ENCODE data around the gene TPM3. TPM values are rescaled to one million over a fixed set of nuclear protein-coding genes. Genes with fewer than 3 reads are reported as not detected.
"Not testable (repeated sequence)": the region's sequence is repeated elsewhere in the genome, so short reads cannot be mapped to it uniquely, and the experiment has no call there.

TPM3 gene
- total RNA-seq, 4 donors from 2014 or later, result 156 to 192 (median 181) TPM

- Histone ChIP-seq H3K36me3 (peaks cover 39% of the 10 kb centered on the region), H3K27me3 (no peaks in the 10 kb centered on the region), H3K9me3 (no peaks in the 10 kb centered on the region), H3K4me3 (no peak within 1 kb of the TSS), H3K27ac (peak within 1 kb of the TSS; percentile 59), H3K4me1 (peaks cover 21% of the 10 kb centered on the region)
- TF ChIP-seq CTCF (IDR thresholded peaks at IDR 0.05) (no peak), POLR2AphosphoS5 (IDR thresholded peaks at IDR 0.05) (no peak), POLR2A (IDR thresholded peaks at IDR 0.05) (no peak), EP300 (IDR thresholded peaks at IDR 0.05) (no peak)
- 78% methylated on average over 29 of the region's 29 CpGs for WGBS
- DNase-seq (ENCODE audit: low spot score in 2 of 2), result no peak
Observed at GRCh38 chr1:154154534-154155191, 37.2 kb downstream of the TPM3 start, which contains the start of gene NUP210L. TSS of gene NUP210L (minus strand) at chr1:154155073.

- no peak for DNase-seq (ENCODE audit: low spot score in 2 of 2)
- no peak overlapping the region for H3K27ac ChIP-seq
- WGBS, result 98% methylated on average over 6 of the region's 6 CpGs
Observed at GRCh38 chr1:154154053-154154452, 37.8 kb downstream of the TPM3 start.

GRCh38 chr1:154151311-154151710, 40.6 kb downstream of the TPM3 start:
- Histone ChIP-seq H3K36me3 (peaks cover 10% of the 10 kb centered on the region), H3K27ac (no peak overlapping the region), H3K4me3 (no peak overlapping the region), H3K4me1 (peaks cover 8% of the 10 kb centered on the region), H3K9me3 (no peaks in the 10 kb centered on the region), H3K27me3 (no peaks in the 10 kb centered on the region)
- TF ChIP-seq CTCF (IDR thresholded peaks at IDR 0.05) (no peak), POLR2A (IDR thresholded peaks at IDR 0.05) (no peak), POLR2AphosphoS5 (IDR thresholded peaks at IDR 0.05) (no peak), EP300 (IDR thresholded peaks at IDR 0.05) (no peak)
- no peak for DNase-seq (ENCODE audit: low spot score in 2 of 2)

More at GRCh38 chr1:154154053-154154452, 37.8 kb downstream of the TPM3 start:
- H3K4me1 ChIP-seq, result peaks cover 21% of the 10 kb centered on the region
- no peaks in the 10 kb centered on the region for H3K27me3 ChIP-seq
- H3K36me3 ChIP-seq, result peaks cover 35% of the 10 kb centered on the region
- TF ChIP-seq CTCF (IDR thresholded peaks at IDR 0.05) (no peak), POLR2AphosphoS5 (IDR thresholded peaks at IDR 0.05) (no peak), POLR2A (IDR thresholded peaks at IDR 0.05) (no peak), EP300 (IDR thresholded peaks at IDR 0.05) (no peak)
- no peak overlapping the region for H3K4me3 ChIP-seq
- no peaks in the 10 kb centered on the region for H3K9me3 ChIP-seq

- TF ChIP-seq POLR2AphosphoS5 (IDR thresholded peaks at IDR 0.05) (no peak), EP300 (IDR thresholded peaks at IDR 0.05) (no peak), POLR2A (IDR thresholded peaks at IDR 0.05) (no peak), CTCF (IDR thresholded peaks at IDR 0.05) (no peak)
- Histone ChIP-seq H3K4me1 (no peaks in the 10 kb centered on the region), H3K4me3 (no peak overlapping the region), H3K27ac (no peak overlapping the region), H3K9me3 (no peaks in the 10 kb centered on the region), H3K36me3 (no peaks in the 10 kb centered on the region), H3K27me3 (no peaks in the 10 kb centered on the region)
- no peak for DNase-seq (ENCODE audit: low spot score in 2 of 2)
- WGBS, result 78% methylated on average over 3 of the region's 3 CpGs
Observed at GRCh38 chr1:154148807-154149206, 43.1 kb downstream of the TPM3 start.

- not testable (repeated sequence) for H3K36me3 ChIP-seq; DNase-seq (ENCODE audit: low spot score in 2 of 2); H3K27me3 ChIP-seq; H3K27ac ChIP-seq; H3K9me3 ChIP-seq; H3K4me1 ChIP-seq; H3K4me3 ChIP-seq
- 86% methylated on average over 5 of the region's 5 CpGs for WGBS
Observed at GRCh38 chr1:154147505-154147904, 44.4 kb downstream of the TPM3 start.

GRCh38 chr1:154145986-154146385, 45.9 kb downstream of the TPM3 start:
- TF ChIP-seq CTCF (IDR thresholded peaks at IDR 0.05) (no peak), POLR2A (IDR thresholded peaks at IDR 0.05) (no peak), EP300 (IDR thresholded peaks at IDR 0.05) (no peak), POLR2AphosphoS5 (IDR thresholded peaks at IDR 0.05) (no peak)
- 48% methylated on average over 2 of the region's 2 CpGs for WGBS

More at GRCh38 chr1:154145986-154146385, 45.9 kb downstream of the TPM3 start:
- H3K4me1 ChIP-seq, result peaks cover 3% of the 10 kb centered on the region
- H3K36me3 ChIP-seq, result no peaks in the 10 kb centered on the region
- H3K9me3 ChIP-seq, result no peaks in the 10 kb centered on the region
- H3K4me3 ChIP-seq, result no peak overlapping the region
- no peak for DNase-seq (ENCODE audit: low spot score in 2 of 2)
- H3K27ac ChIP-seq, result no peak overlapping the region
- no peaks in the 10 kb centered on the region for H3K27me3 ChIP-seq
